Activated naive CD4-positive, alpha-beta T cell treated with anti-CD3 and anti-CD28 coated beads, Interleukin-2, amount 10 ng/mL, durations not matched to agents 7 days and 5 days (primary cell): ENCODE measurements around the gene CASP3.
"Not testable (repeated sequence)": the region's sequence is repeated elsewhere in the genome, so short reads cannot be mapped to it uniquely, and the experiment has no call there.

ENCODE experiments used
- CTCF ChIA-PET: fragments of 350-600 bp; sonication (Branson Sonifier 250); formaldehyde crosslinking; loops from one replicate; lab custom pipeline; 2021; ENCODE audit warnings: antibody characterized with exemption; lab: Charles Lee
- DNase-seq: peaks from one replicate; pipeline ENCODE4 v3.0.0-alpha.2; 2020
- H3K27ac Mint-ChIP-seq: one replicate; pipeline ENCODE4 v1.8.0; 2021; ENCODE audit warnings: mild to moderate bottlenecking, moderate library complexity, mixed read lengths
- H3K27me3 Mint-ChIP-seq: one replicate; pipeline ENCODE4 v1.8.0; 2021; ENCODE audit warnings: mild to moderate bottlenecking, mixed read lengths
- H3K36me3 Mint-ChIP-seq: one replicate; pipeline ENCODE4 v1.8.0; 2021; ENCODE audit warnings: mixed read lengths
- H3K4me1 Mint-ChIP-seq: one replicate; pipeline ENCODE4 v1.8.0; 2021; ENCODE audit warnings: mixed read lengths
- H3K4me3 Mint-ChIP-seq: one replicate; pipeline ENCODE4 v1.8.0; 2021; ENCODE audit warnings: mild to moderate bottlenecking, moderate library complexity, mixed read lengths
- H3K9me3 Mint-ChIP-seq: one replicate; pipeline ENCODE4 v1.8.0; 2021; ENCODE audit warnings: mixed read lengths

CASP3 gene

GRCh38 chr4:184652681-184653080 is 3.4 kb upstream of the CASP3 start:
- DNase-seq, H3K27me3 Mint-ChIP-seq, H3K27ac Mint-ChIP-seq, CTCF ChIA-PET, H3K4me3 Mint-ChIP-seq, H3K9me3 Mint-ChIP-seq: not testable (repeated sequence)
- Mint-ChIP-seq H3K36me3 (peaks cover 32% of the 10 kb centered on the region), H3K4me1 (peaks cover 29% of the 10 kb centered on the region)

GRCh38 chr4:184651899-184652298 is 2.7 kb upstream of the CASP3 start:
- no peak for DNase-seq
- no peaks in the 10 kb centered on the region for H3K27me3 Mint-ChIP-seq
- H3K27ac Mint-ChIP-seq, result no peak overlapping the region
- H3K4me3 Mint-ChIP-seq, result no peak overlapping the region
- CTCF ChIA-PET, result interaction anchor here (0.6 kb wide), 1 partner anchor 82 kb away, joined by 4 read pairs; the partner anchor contains the start of gene CENPU
- no peaks in the 10 kb centered on the region for H3K9me3 Mint-ChIP-seq
- H3K4me1 Mint-ChIP-seq, result peaks cover 37% of the 10 kb centered on the region
- peaks cover 36% of the 10 kb centered on the region for H3K36me3 Mint-ChIP-seq

- Mint-ChIP-seq H3K4me1 (peaks cover 54% of the 10 kb centered on the region), H3K36me3 (peaks cover 48% of the 10 kb centered on the region), H3K9me3 (no peaks in the 10 kb centered on the region), H3K4me3 (peak overlapping the region; percentile 81), H3K27me3 (no peaks in the 10 kb centered on the region), H3K27ac (peak overlapping the region; percentile 88)
- CTCF ChIA-PET, result interaction anchor here (0.6 to 2.0 kb wide), 3 partner anchors 84 to 386 kb away, joined by 3 to 11 read pairs (median 3); partner anchors contain the start of gene CENPU
- no peak for DNase-seq
Observed at GRCh38 chr4:184649971-184650855, 966 bp upstream of the CASP3 start.

- Mint-ChIP-seq H3K27me3 (no peaks in the 10 kb centered on the region), H3K4me3 (peak overlapping the region; percentile 98), H3K4me1 (peaks cover 67% of the 10 kb centered on the region), H3K27ac (peak overlapping the region; percentile 96), H3K9me3 (no peaks in the 10 kb centered on the region), H3K36me3 (peaks cover 52% of the 10 kb centered on the region)
- CTCF ChIA-PET, result interaction anchor here (1.0 to 2.0 kb wide), 4 partner anchors 86 to 401 kb away, joined by 3 to 11 read pairs (median 4); partner anchors contain the start of gene CENPU
- DNase-seq, result peak; percentile 71
Observed at GRCh38 chr4:184648313-184649025, 778 bp downstream of the CASP3 start.

- Mint-ChIP-seq H3K9me3 (no peaks in the 10 kb centered on the region), H3K4me1 (peaks cover 69% of the 10 kb centered on the region), H3K36me3 (peaks cover 55% of the 10 kb centered on the region), H3K4me3 (peak overlapping the region; percentile 98), H3K27ac (peak overlapping the region; percentile 96), H3K27me3 (no peaks in the 10 kb centered on the region)
- no peak for DNase-seq
- CTCF ChIA-PET, result interaction anchor here (0.8 to 1.1 kb wide), 3 partner anchors 97 to 400 kb away, joined by 3 to 4 read pairs (median 3); no protein-coding TSS in a partner anchor
Observed at GRCh38 chr4:184648054-184648312, 1.3 kb downstream of the CASP3 start.

GRCh38 chr4:184647266-184648053 is 1.8 kb downstream of the CASP3 start:
- CTCF ChIA-PET, result interaction anchor here (0.7 to 1.1 kb wide), 5 partner anchors 76 to 400 kb away, joined by 3 to 6 read pairs (median 3); no protein-coding TSS in a partner anchor
- H3K4me3 Mint-ChIP-seq, result peak overlapping the region; percentile 98
- no peaks in the 10 kb centered on the region for H3K9me3 Mint-ChIP-seq
- H3K27me3 Mint-ChIP-seq, result no peaks in the 10 kb centered on the region
- H3K4me1 Mint-ChIP-seq, result peaks cover 73% of the 10 kb centered on the region
- peaks cover 60% of the 10 kb centered on the region for H3K36me3 Mint-ChIP-seq
- DNase-seq, result no peak
- H3K27ac Mint-ChIP-seq, result peak overlapping the region; percentile 96

- no peaks in the 10 kb centered on the region for H3K9me3 Mint-ChIP-seq
- CTCF ChIA-PET, result interaction anchor here (1.1 kb wide), 1 partner anchor 382 kb away, joined by 6 read pairs; no protein-coding TSS in a partner anchor
- H3K4me1 Mint-ChIP-seq, result peaks cover 75% of the 10 kb centered on the region
- H3K4me3 Mint-ChIP-seq, result peak overlapping the region; percentile 98
- no peak for DNase-seq
- H3K27ac Mint-ChIP-seq, result peak overlapping the region; percentile 6
- H3K36me3 Mint-ChIP-seq, result peaks cover 68% of the 10 kb centered on the region
- no peaks in the 10 kb centered on the region for H3K27me3 Mint-ChIP-seq
Observed at GRCh38 chr4:184645904-184646610, 3.2 kb downstream of the CASP3 start.

- H3K27me3 Mint-ChIP-seq, result no peaks in the 10 kb centered on the region
- H3K9me3 Mint-ChIP-seq, result no peaks in the 10 kb centered on the region
- H3K4me3 Mint-ChIP-seq, result peak overlapping the region; percentile 37
- peak overlapping the region; percentile 67 for H3K27ac Mint-ChIP-seq
- peaks cover 77% of the 10 kb centered on the region for H3K4me1 Mint-ChIP-seq
- CTCF ChIA-PET, result interaction anchor here (0.6 kb wide), 1 partner anchor 69 kb away, joined by 3 read pairs; no protein-coding TSS in a partner anchor
- H3K36me3 Mint-ChIP-seq, result peaks cover 71% of the 10 kb centered on the region
- no peak for DNase-seq
Observed at GRCh38 chr4:184644553-184645307, 4.5 kb downstream of the CASP3 start.

- Mint-ChIP-seq H3K4me3 (peak overlapping the region; percentile 52), H3K36me3 (peaks cover 79% of the 10 kb centered on the region), H3K4me1 (peaks cover 87% of the 10 kb centered on the region), H3K9me3 (no peaks in the 10 kb centered on the region), H3K27ac (peak overlapping the region; percentile 62), H3K27me3 (no peaks in the 10 kb centered on the region)
- DNase-seq, result no peak
- CTCF ChIA-PET, result interaction anchor here (0.6 kb wide), 1 partner anchor 17 kb away, joined by 3 read pairs; no protein-coding TSS in a partner anchor
Observed at GRCh38 chr4:184643731-184644130, 5.5 kb downstream of the CASP3 start.

- H3K4me3 Mint-ChIP-seq, result no peak overlapping the region
- no peaks in the 10 kb centered on the region for H3K27me3 Mint-ChIP-seq
- no peak overlapping the region for H3K27ac Mint-ChIP-seq
- H3K9me3 Mint-ChIP-seq, result no peaks in the 10 kb centered on the region
- peaks cover 78% of the 10 kb centered on the region for H3K4me1 Mint-ChIP-seq
- H3K36me3 Mint-ChIP-seq, result peaks cover 74% of the 10 kb centered on the region
- CTCF ChIA-PET, result no interaction called here
- no peak for DNase-seq
Observed at GRCh38 chr4:184641451-184641850, 7.8 kb downstream of the CASP3 start.

- Mint-ChIP-seq H3K4me3 (no peak overlapping the region), H3K36me3 (peaks cover 74% of the 10 kb centered on the region), H3K4me1 (peaks cover 73% of the 10 kb centered on the region), H3K27ac (no peak overlapping the region), H3K27me3 (no peaks in the 10 kb centered on the region), H3K9me3 (no peaks in the 10 kb centered on the region)
- DNase-seq, result no peak
- CTCF ChIA-PET, result no interaction called here
Observed at GRCh38 chr4:184641022-184641421, 8.2 kb downstream of the CASP3 start.

- H3K4me3 Mint-ChIP-seq, result no peak overlapping the region
- peaks cover 39% of the 10 kb centered on the region for H3K4me1 Mint-ChIP-seq
- H3K27ac Mint-ChIP-seq, result no peak overlapping the region
- no peak for DNase-seq
- no peaks in the 10 kb centered on the region for H3K27me3 Mint-ChIP-seq
- no peaks in the 10 kb centered on the region for H3K9me3 Mint-ChIP-seq
- CTCF ChIA-PET, result no interaction called here
- peaks cover 70% of the 10 kb centered on the region for H3K36me3 Mint-ChIP-seq
Observed at GRCh38 chr4:184636897-184637296, 12.3 kb downstream of the CASP3 start.

- no peak for DNase-seq
- Mint-ChIP-seq H3K9me3 (no peaks in the 10 kb centered on the region), H3K27me3 (no peaks in the 10 kb centered on the region), H3K4me1 (peaks cover 32% of the 10 kb centered on the region), H3K4me3 (no peak overlapping the region), H3K27ac (no peak overlapping the region), H3K36me3 (peaks cover 67% of the 10 kb centered on the region)
- CTCF ChIA-PET, result no interaction called here
Observed at GRCh38 chr4:184636144-184636543, 13.1 kb downstream of the CASP3 start.
